Suprapubic skin (tissue), 4 donors: Measurements from ENCODE around the gene NAT14. TPM values are rescaled to one million over a fixed set of nuclear protein-coding genes. Genes with fewer than 3 reads are reported as not detected.
A peak's percentile ranks its signal among the peaks of the same experiment; 100 is the strongest.

Experiments
- DNase-seq, 2 donors: peaks; one replicate each; pipeline ENCODE4 v3.0.0-alpha.2; 2019; ENCODE audit warnings: low spot score in 2 of 2
- H3K27ac ChIP-seq: fragments of 200-600 bp; sonication (generic); one replicate; pipeline ENCODE4 v1.5.1; 2019
- H3K27me3 ChIP-seq: fragments of 200-600 bp; sonication (generic); one replicate; pipeline ENCODE4 v1.5.1; 2019
- H3K36me3 ChIP-seq: fragments of 200-600 bp; sonication (generic); one replicate; pipeline ENCODE4 v1.5.1; 2019
- H3K4me1 ChIP-seq: fragments of 200-600 bp; sonication (generic); one replicate; pipeline ENCODE4 v1.5.1; 2019
- H3K4me3 ChIP-seq: fragments of 200-600 bp; sonication (generic); one replicate; pipeline ENCODE4 v1.5.1; 2019; ENCODE audit warnings: mild to moderate bottlenecking
- H3K9me3 ChIP-seq: fragments of 200-600 bp; sonication (generic); one replicate; pipeline ENCODE4 v1.5.1; 2019
- EP300 ChIP-seq: sonication (generic); formaldehyde crosslinking; IDR thresholded peaks from one replicate; pipeline ENCODE4 v1.6.1; 2017; ENCODE audit warnings: antibody characterized with exemption
- POLR2A ChIP-seq, 2 donors: fragments of 450-650 bp; IDR thresholded peaks; one replicate each; pipeline ENCODE4 v1.6.1; 2017; ENCODE audit warnings: antibody characterized with exemption in 2 of 2, mild to moderate bottlenecking in 2 of 2, moderate library complexity in 2 of 2
- POLR2AphosphoS5 ChIP-seq, 3 donors: sonication (generic); formaldehyde crosslinking; IDR thresholded peaks; one replicate each; pipeline ENCODE4 v1.6.1; 2017; ENCODE audit warnings: antibody characterized with exemption in 3 of 3
- WGBS: methylation state at CpG from one replicate; pipeline ENCODE4 v1.1.5; 2018; 5-methylcytosine and 5-hydroxymethylcytosine counted together
- total RNA-seq, 4 donors: library from RNA; depleted of rRNA; stranded (reverse); fragments of >200 nt; gene quantifications; one replicate each; pipeline ENCODE4 v1.1.0, GENCODE V29; 2016
- TF ChIP-seq, protein P1 (sequence below), 2 donors: fragments of 200-600 bp in 1 of 2; fragments of 450-650 bp in 1 of 2; sonication (generic) in 1 of 2; IDR thresholded peaks; one replicate each; pipeline ENCODE4 v1.5.1; 2016 to 2019; ENCODE audit warnings: antibody characterized with exemption in 2 of 2, mild to moderate bottlenecking in 1 of 2, moderate library complexity in 1 of 2

NAT14 gene
- total RNA-seq, 4 donors from 2014 or later: 2.4 to 4.8 (median 4.0) TPM

DNA sequence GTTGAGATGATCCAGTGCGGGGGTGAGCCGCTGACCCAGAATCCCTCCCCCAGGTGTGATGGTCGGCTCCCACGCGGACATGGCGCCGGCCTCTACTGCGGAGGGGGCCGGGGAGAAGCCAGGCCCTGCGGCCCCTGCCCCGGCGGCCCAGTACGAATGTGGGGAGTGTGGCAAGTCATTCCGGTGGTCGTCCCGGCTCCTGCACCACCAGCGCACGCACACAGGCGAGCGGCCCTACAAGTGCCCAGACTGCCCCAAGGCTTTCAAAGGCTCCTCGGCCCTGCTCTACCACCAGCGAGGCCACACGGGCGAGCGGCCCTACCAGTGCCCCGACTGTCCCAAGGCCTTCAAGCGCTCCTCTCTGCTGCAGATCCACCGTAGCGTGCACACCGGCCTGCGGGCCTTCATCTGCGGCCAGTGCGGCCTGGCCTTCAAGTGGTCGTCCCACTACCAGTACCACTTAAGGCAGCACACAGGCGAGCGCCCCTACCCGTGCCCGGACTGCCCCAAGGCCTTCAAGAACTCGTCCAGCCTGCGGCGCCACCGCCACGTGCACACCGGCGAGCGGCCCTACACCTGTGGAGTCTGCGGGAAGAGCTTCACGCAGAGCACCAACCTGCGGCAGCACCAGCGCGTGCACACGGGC is 3.7 kb upstream of the NAT14 start:
- Histone ChIP-seq H3K27me3 (no peaks in the 10 kb centered on the region), H3K9me3 (no peaks in the 10 kb centered on the region), H3K36me3 (peaks cover 24% of the 10 kb centered on the region), H3K4me3 (no peak overlapping the region), H3K4me1 (peaks cover 42% of the 10 kb centered on the region), H3K27ac (no peak overlapping the region)
- DNase-seq: no peak
- TF ChIP-seq, protein P1, sequence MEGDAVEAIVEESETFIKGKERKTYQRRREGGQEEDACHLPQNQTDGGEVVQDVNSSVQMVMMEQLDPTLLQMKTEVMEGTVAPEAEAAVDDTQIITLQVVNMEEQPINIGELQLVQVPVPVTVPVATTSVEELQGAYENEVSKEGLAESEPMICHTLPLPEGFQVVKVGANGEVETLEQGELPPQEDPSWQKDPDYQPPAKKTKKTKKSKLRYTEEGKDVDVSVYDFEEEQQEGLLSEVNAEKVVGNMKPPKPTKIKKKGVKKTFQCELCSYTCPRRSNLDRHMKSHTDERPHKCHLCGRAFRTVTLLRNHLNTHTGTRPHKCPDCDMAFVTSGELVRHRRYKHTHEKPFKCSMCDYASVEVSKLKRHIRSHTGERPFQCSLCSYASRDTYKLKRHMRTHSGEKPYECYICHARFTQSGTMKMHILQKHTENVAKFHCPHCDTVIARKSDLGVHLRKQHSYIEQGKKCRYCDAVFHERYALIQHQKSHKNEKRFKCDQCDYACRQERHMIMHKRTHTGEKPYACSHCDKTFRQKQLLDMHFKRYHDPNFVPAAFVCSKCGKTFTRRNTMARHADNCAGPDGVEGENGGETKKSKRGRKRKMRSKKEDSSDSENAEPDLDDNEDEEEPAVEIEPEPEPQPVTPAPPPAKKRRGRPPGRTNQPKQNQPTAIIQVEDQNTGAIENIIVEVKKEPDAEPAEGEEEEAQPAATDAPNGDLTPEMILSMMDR (IDR thresholded peaks at IDR 0.05): no peak
- TF ChIP-seq POLR2A (IDR thresholded peaks at IDR 0.05): no peak
- TF ChIP-seq EP300: no peak
- TF ChIP-seq POLR2AphosphoS5 (IDR thresholded peaks at IDR 0.05): no peak
- 97% methylated on average over 16 of the region's 52 CpGs for WGBS

DNA sequence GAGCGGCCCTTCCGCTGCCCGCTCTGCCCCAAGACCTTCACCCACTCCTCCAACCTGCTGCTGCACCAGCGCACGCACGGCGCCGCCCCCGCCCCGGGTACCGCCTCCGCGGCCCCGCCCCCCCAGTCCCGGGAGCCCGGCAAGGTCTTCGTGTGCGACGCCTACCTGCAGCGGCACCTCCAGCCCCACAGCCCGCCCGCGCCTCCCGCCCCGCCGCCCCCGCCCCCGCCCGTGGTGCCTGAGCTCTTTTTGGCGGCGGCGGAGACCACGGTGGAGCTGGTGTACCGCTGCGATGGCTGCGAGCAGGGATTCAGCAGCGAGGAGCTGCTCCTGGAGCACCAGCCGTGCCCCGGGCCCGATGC is 3.2 kb upstream of the NAT14 start:
- H3K4me1 ChIP-seq: peaks cover 47% of the 10 kb centered on the region

DNA sequence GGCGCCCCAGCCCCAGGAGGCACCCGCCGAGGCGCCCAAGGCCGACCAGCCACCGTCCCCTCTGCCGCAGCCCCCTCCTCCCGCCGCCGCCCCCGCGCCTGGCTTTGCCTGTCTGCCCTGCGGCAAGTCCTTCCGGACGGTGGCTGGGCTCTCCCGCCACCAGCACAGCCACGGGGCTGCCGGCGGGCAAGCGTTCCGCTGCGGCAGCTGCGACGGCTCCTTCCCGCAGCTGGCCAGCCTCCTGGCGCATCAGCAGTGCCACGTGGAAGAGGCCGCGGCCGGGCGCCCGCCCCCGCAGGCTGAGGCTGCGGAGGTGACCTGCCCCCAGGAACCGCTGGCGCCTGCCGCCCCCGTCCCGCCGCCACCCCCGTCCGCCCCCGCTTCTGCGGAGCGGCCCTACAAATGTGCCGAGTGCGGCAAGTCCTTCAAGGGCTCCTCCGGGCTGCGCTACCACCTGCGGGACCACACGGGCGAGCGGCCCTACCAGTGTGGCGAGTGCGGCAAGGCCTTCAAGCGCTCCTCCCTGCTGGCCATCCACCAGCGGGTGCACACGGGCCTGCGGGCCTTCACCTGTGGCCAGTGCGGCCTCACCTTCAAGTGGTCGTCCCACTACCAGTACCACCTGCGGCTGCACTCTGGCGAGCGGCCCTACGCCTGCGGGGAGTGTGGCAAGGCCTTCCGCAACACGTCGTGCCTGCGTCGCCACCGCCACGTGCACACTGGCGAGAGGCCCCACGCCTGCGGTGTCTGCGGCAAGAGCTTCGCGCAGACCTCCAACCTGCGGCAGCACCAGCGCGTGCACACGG is 2.6 kb upstream of the NAT14 start:
- TF ChIP-seq POLR2A (IDR thresholded peaks at IDR 0.05) (no peak), POLR2AphosphoS5 (IDR thresholded peaks at IDR 0.05) (no peak), EP300 (no peak)
- TF ChIP-seq, protein P1 (IDR thresholded peaks at IDR 0.05): no peak
- peaks cover 24% of the 10 kb centered on the region for H3K36me3 ChIP-seq
- no peak overlapping the region for H3K4me3 ChIP-seq
- WGBS: 100% methylated on average over 4 of the region's 83 CpGs
- peaks cover 47% of the 10 kb centered on the region for H3K4me1 ChIP-seq
- H3K27me3 ChIP-seq: no peaks in the 10 kb centered on the region
- H3K9me3 ChIP-seq: no peaks in the 10 kb centered on the region
- DNase-seq: peak in 1 of 2 donors; percentile 54
- H3K27ac ChIP-seq: no peak overlapping the region

More for the DNA sequence above, 3.2 kb upstream of the NAT14 start:
- no peak for DNase-seq
- Histone ChIP-seq H3K4me3 (no peak overlapping the region), H3K27me3 (no peaks in the 10 kb centered on the region), H3K36me3 (peaks cover 24% of the 10 kb centered on the region), H3K27ac (no peak overlapping the region), H3K9me3 (no peaks in the 10 kb centered on the region)
- 80% methylated on average over 7 of the region's 40 CpGs for WGBS
- no peak for TF ChIP-seq POLR2A (IDR thresholded peaks at IDR 0.05)

DNA sequence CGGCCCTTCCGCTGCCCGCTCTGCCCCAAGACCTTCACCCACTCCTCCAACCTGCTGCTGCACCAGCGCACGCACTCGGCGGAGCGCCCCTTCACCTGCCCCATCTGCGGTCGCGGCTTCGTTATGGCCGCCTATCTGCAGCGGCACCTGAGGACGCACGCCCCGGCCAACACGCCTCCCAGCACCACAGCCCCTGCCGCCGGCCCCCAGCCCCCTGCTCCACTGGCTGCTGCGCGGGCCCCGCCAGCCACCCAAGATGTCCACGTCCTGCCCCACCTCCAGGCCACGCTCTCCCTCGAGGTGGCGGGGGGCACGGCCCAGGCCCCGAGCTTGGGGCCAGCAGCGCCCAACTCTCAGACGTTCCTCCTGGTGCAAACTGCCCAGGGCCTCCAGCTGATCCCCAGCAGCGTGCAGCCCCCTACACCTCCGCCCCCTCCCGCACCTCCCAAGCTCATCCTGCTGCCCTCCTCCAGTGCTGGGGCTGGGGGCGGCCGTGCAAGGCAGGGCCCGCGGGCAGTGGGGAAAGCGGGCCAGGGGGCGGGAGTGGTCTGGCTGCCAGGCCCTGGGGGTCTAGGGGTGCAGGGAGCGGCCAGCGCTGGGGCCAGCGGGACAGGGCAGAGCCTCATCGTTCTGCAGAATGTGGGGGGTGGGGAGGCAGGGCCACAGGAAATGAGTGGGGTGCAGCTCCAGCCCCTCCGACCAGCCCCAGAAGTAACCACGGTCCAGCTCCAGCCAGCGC is 1.9 kb upstream of the NAT14 start:
- H3K27me3 ChIP-seq: no peaks in the 10 kb centered on the region
- 97% methylated on average over 33 of the region's 47 CpGs for WGBS

More for the DNA sequence above, 1.9 kb upstream of the NAT14 start:
- H3K9me3 ChIP-seq: no peaks in the 10 kb centered on the region
- peaks cover 24% of the 10 kb centered on the region for H3K36me3 ChIP-seq
- peak in 1 of 2 donors; percentile 60 for DNase-seq
- no peak overlapping the region for H3K27ac ChIP-seq
- H3K4me3 ChIP-seq: no peak overlapping the region
- TF ChIP-seq POLR2AphosphoS5 (IDR thresholded peaks at IDR 0.05) (no peak), POLR2A (IDR thresholded peaks at IDR 0.05) (no peak), EP300 (no peak)
- TF ChIP-seq, protein P1 (IDR thresholded peaks at IDR 0.05): no peak
- peaks cover 47% of the 10 kb centered on the region for H3K4me1 ChIP-seq
